ENCODE measurements around the gene RNF146.

DNA sequence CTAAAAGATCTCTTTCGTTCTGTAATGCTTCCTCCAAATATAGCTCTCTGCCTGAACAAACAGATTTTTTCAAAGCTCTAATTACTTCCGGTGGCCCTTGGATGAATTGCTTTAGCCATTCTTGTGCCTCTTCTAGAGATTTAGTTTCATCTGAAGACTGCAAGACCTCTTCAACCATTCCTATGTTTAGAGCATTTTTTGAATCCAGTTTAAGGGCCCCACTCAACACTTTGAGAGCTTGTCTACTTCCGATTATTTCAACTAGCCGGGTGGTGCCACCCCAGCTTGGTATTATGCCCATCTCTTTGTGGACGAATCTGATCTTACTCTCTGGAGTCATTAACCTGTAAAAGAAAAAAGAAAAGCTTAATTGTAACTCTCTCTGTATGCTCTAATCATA lies 23.3 kb downstream of the RNF146 start:
- TF ChIP-seq CTCF (conservative IDR thresholded peaks at IDR 0.05; ENCODE audit: low read length) (no peak), EZH2phosphoT487 (IDR thresholded peaks at IDR 0.05; ENCODE audit: borderline replicate concordance) (no peak)

All from Loucy (cell line).